Measurements from ENCODE around the gene TMEM164. TPM values are rescaled to one million over a fixed set of nuclear protein-coding genes. Genes with fewer than 3 reads are reported as not detected.

TMEM164 gene
- polyA plus RNA-seq, 1 donor = 44.6 TPM

DNA sequence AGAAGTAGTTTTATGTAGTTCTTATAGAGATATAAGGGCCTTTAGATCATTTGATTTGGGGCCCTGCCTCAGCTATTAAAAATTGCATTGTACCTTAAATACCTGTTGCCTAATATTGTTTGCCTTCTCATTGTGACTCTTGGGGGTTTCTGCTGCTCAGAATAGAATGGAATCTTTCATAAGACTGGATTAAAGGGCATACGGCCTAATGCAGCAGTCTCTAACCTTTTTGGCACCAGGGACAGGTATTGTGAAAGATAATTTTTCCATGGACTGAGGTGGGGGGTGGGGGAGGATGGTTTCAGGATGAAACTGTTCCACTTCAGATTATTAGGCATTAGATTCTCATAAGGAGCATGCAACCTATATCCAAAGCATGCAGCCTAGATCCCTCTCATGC is 46.2 kb downstream of the TMEM164 start:
- DNase-seq = no peak
- WGBS (ENCODE audit: insufficient coverage, low lambda C conversion rate) = no CpG with 5 or more reads among the region's 1 CpG
- no peaks in the 10 kb centered on the region for H3K4me1 ChIP-seq (ENCODE audit: control insufficient read depth, insufficient read depth, low read length)
- no peak overlapping the region for H3K27ac ChIP-seq (ENCODE audit: low read length)
- H3K4me3 ChIP-seq (ENCODE audit: low read length) = no peak overlapping the region
- no peaks in the 10 kb centered on the region for H3K36me3 ChIP-seq (ENCODE audit: control insufficient read depth, insufficient read depth, low read length)
- H3K27me3 ChIP-seq (ENCODE audit: control insufficient read depth, insufficient read depth, low read length) = no peaks in the 10 kb centered on the region
- no peaks in the 10 kb centered on the region for H3K9me3 ChIP-seq (ENCODE audit: control insufficient read depth, low read depth, low read length)

DNA sequence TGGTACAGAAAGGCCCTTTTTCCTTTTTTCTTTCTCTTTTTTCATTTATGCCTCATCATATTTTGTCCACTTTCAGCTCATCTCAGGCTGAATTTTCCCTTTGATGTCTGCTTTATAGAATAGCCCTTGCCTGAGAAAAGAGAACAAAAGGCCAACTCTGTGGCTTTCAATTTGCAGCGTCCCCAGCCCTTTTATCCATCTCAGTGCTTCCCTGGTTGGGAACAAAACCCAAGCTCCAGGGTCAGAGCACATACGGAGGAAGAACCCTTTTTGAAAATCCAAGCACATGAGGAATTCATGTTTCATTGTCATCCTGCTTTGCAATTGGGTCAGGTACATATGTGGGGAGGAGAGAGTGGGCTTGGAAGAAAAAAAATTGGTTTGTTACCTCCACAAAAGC is 47.5 kb downstream of the TMEM164 start:
- WGBS (ENCODE audit: insufficient coverage, low lambda C conversion rate) = no CpG with 5 or more reads among the region's 2 CpGs
- no peaks in the 10 kb centered on the region for H3K27me3 ChIP-seq (ENCODE audit: control insufficient read depth, insufficient read depth, low read length)
- H3K36me3 ChIP-seq (ENCODE audit: control insufficient read depth, insufficient read depth, low read length) = peaks cover 3% of the 10 kb centered on the region
- no peak overlapping the region for H3K27ac ChIP-seq (ENCODE audit: low read length)
- no peak for DNase-seq
- no peaks in the 10 kb centered on the region for H3K9me3 ChIP-seq (ENCODE audit: control insufficient read depth, low read depth, low read length)
- no peak overlapping the region for H3K4me3 ChIP-seq (ENCODE audit: low read length)
- H3K4me1 ChIP-seq (ENCODE audit: control insufficient read depth, insufficient read depth, low read length) = no peaks in the 10 kb centered on the region

DNA sequence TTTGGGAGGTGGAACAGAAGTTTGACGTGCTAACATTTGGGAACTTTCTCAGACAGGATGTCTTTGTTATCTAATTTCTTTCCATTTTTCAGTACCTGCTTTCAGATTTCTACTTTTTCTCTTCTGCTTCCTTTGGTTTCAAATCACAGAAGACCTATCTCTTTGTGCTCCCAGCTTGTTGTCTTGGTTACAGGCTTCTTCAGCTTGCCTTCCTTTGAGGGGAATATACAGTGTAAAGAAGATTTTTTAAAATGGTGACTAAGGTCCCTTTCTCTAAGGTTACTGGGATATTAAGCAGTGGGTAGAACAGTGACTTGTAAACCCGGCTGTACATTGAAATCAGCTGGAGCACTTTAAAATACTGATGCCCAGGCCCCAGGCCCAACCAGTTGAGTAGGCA is 48.0 kb downstream of the TMEM164 start:
- Histone ChIP-seq H3K4me1 (ENCODE audit: control insufficient read depth, insufficient read depth, low read length) (no peaks in the 10 kb centered on the region), H3K27ac (ENCODE audit: low read length) (no peak overlapping the region), H3K4me3 (ENCODE audit: low read length) (no peak overlapping the region), H3K9me3 (ENCODE audit: control insufficient read depth, low read depth, low read length) (no peaks in the 10 kb centered on the region), H3K36me3 (ENCODE audit: control insufficient read depth, insufficient read depth, low read length) (peaks cover 3% of the 10 kb centered on the region), H3K27me3 (ENCODE audit: control insufficient read depth, insufficient read depth, low read length) (no peaks in the 10 kb centered on the region)
- no CpG with 5 or more reads among the region's 2 CpGs for WGBS (ENCODE audit: insufficient coverage, low lambda C conversion rate)
- no peak for DNase-seq

DNA sequence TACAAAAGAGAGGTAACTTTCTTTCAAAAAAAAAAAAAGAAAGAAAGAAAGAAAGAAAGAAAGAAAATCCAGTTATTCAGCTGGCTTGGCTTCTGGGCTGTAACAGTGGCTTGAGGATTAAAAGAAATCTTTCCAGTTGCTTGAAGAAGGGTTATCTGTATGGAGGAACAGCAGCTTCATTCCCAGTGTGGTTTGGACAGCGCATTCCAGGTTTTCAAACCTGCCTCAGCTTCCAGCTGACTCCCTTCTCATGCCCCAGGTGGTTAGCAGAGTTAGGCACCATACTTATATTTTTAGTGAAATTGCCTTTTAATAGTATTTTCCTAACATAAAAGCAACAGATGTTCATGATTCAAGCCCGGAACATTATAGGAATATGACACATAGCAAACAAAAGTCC is 48.6 kb downstream of the TMEM164 start:
- Histone ChIP-seq H3K27ac (ENCODE audit: low read length) (no peak overlapping the region), H3K27me3 (ENCODE audit: control insufficient read depth, insufficient read depth, low read length) (no peaks in the 10 kb centered on the region), H3K36me3 (ENCODE audit: control insufficient read depth, insufficient read depth, low read length) (peaks cover 3% of the 10 kb centered on the region), H3K4me3 (ENCODE audit: low read length) (no peak overlapping the region), H3K9me3 (ENCODE audit: control insufficient read depth, low read depth, low read length) (no peaks in the 10 kb centered on the region), H3K4me1 (ENCODE audit: control insufficient read depth, insufficient read depth, low read length) (no peaks in the 10 kb centered on the region)
- no CpG with 5 or more reads among the region's 2 CpGs for WGBS (ENCODE audit: insufficient coverage, low lambda C conversion rate)
- no peak for DNase-seq

DNA sequence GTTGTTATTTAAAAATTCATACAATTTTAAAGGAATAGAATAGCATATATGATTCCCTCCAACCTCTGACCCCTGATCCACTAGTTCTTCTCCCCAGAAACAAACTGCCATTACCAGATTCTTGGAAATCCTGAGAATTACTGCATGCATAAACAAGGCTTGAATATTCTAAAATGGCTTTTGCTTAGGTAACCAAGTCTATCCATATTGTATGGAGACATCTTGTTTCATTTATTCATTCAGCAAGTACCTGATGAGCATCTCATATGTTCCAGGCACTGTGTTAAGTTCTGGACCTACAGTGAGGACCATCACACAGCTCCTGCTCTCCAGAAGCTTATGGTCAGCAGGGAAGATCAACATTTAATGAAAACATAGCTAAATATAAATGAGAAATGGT is 49.4 kb downstream of the TMEM164 start:
- no peak overlapping the region for H3K27ac ChIP-seq (ENCODE audit: low read length)
- H3K4me3 ChIP-seq (ENCODE audit: low read length) = no peak overlapping the region
- peaks cover 3% of the 10 kb centered on the region for H3K36me3 ChIP-seq (ENCODE audit: control insufficient read depth, insufficient read depth, low read length)
- H3K4me1 ChIP-seq (ENCODE audit: control insufficient read depth, insufficient read depth, low read length) = no peaks in the 10 kb centered on the region
- no peaks in the 10 kb centered on the region for H3K27me3 ChIP-seq (ENCODE audit: control insufficient read depth, insufficient read depth, low read length)
- no peaks in the 10 kb centered on the region for H3K9me3 ChIP-seq (ENCODE audit: control insufficient read depth, low read depth, low read length)
- DNase-seq = no peak

DNA sequence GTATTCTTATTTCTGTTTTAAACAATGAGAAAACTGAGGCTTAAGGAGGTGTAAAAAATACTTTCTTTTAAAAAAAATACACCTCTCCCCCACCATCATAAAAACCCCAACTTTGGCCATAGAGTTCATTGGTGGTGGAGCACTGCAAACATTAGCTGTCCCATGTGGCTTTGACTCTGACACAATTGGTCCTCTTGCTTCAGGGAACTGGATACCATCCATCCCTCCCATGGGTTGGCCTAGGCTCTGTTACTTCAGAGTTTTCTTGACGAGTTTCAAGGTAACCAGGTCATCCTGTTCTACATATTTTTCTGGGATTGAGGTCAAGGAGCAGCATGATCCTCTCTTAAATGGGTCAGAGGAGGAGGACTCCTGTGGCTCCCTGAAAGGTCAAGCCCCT is 50.5 kb downstream of the TMEM164 start:
- Histone ChIP-seq H3K9me3 (ENCODE audit: control insufficient read depth, low read depth, low read length) (no peaks in the 10 kb centered on the region), H3K27me3 (ENCODE audit: control insufficient read depth, insufficient read depth, low read length) (no peaks in the 10 kb centered on the region), H3K4me1 (ENCODE audit: control insufficient read depth, insufficient read depth, low read length) (no peaks in the 10 kb centered on the region), H3K27ac (ENCODE audit: low read length) (no peak overlapping the region), H3K36me3 (ENCODE audit: control insufficient read depth, insufficient read depth, low read length) (peaks cover 3% of the 10 kb centered on the region), H3K4me3 (ENCODE audit: low read length) (no peak overlapping the region)
- no CpG with 5 or more reads among the region's 1 CpG for WGBS (ENCODE audit: insufficient coverage, low lambda C conversion rate)
- no peak for DNase-seq

DNA sequence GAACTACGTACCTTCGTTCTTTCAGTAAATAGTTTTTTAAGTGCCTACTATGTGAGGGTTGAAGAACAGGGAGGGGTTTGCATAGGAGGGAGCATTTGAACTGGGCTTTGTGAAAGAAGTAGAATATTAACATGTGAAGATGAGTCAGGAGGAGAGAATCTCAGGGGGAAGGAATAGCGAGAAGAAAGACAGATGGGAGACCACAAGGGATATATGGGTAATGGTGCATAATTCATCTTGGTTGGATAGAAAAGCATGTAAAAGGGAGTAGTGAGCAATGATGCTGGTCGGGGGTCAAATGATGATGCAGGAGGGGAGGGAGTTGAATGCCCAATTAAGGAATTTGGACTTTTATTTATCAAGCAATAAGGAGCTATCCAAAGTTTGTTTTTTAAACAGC is 52.7 kb downstream of the TMEM164 start:
- WGBS (ENCODE audit: insufficient coverage, low lambda C conversion rate) = no CpG with 5 or more reads among the region's 4 CpGs
- DNase-seq = no peak
- Histone ChIP-seq H3K9me3 (ENCODE audit: control insufficient read depth, low read depth, low read length) (no peaks in the 10 kb centered on the region), H3K27me3 (ENCODE audit: control insufficient read depth, insufficient read depth, low read length) (no peaks in the 10 kb centered on the region), H3K36me3 (ENCODE audit: control insufficient read depth, insufficient read depth, low read length) (peaks cover 3% of the 10 kb centered on the region), H3K27ac (ENCODE audit: low read length) (no peak overlapping the region), H3K4me3 (ENCODE audit: low read length) (no peak overlapping the region), H3K4me1 (ENCODE audit: control insufficient read depth, insufficient read depth, low read length) (no peaks in the 10 kb centered on the region)

DNA sequence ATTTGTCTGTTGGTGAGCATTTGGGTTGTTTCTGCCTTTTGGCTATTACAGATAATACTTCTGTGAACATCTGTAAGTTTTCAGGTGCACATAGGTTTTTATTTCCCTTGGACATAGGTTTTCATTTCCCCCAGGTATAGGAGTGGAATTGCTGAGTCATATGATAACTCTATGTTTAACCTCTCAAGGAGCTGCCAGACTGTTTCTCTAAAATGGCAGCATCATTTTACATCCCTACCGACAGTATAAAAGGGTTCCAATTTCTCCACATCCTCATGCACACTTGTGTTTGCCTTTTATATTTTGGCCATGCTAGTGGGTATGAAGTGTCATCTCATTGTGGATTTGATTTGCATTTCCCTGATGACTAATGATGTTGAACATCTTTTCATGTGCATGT is 53.5 kb downstream of the TMEM164 start:
- no peak for DNase-seq
- Histone ChIP-seq H3K36me3 (ENCODE audit: control insufficient read depth, insufficient read depth, low read length) (peaks cover 3% of the 10 kb centered on the region), H3K9me3 (ENCODE audit: control insufficient read depth, low read depth, low read length) (no peaks in the 10 kb centered on the region), H3K27me3 (ENCODE audit: control insufficient read depth, insufficient read depth, low read length) (no peaks in the 10 kb centered on the region), H3K4me3 (ENCODE audit: low read length) (no peak overlapping the region), H3K4me1 (ENCODE audit: control insufficient read depth, insufficient read depth, low read length) (no peaks in the 10 kb centered on the region), H3K27ac (ENCODE audit: low read length) (no peak overlapping the region)
- WGBS (ENCODE audit: insufficient coverage, low lambda C conversion rate) = no CpG with 5 or more reads among the region's 1 CpG

DNA sequence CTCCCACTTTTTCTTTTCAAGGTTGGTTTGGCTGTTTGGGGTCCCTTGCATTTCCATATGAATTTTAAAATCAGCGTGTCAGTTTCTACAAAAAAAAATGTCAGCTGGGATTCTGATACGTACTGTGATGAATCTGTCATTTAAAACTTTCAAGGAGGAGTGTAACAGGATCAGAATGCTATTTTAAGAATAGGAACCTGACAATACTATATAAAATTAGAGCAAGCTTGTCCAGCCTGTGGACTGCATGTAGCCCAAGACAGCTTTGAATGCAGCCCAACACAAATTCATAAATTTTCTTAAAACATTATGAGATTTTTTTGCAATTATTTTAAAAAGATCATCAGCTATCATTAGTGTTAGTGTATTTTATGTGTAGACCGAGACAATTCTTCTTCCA is 56.5 kb downstream of the TMEM164 start:
- DNase-seq = no peak
- no peaks in the 10 kb centered on the region for H3K9me3 ChIP-seq (ENCODE audit: control insufficient read depth, low read depth, low read length)
- peaks cover 3% of the 10 kb centered on the region for H3K36me3 ChIP-seq (ENCODE audit: control insufficient read depth, insufficient read depth, low read length)
- H3K4me3 ChIP-seq (ENCODE audit: low read length) = no peak overlapping the region
- no peaks in the 10 kb centered on the region for H3K4me1 ChIP-seq (ENCODE audit: control insufficient read depth, insufficient read depth, low read length)
- H3K27ac ChIP-seq (ENCODE audit: low read length) = no peak overlapping the region
- WGBS (ENCODE audit: insufficient coverage, low lambda C conversion rate) = 80% methylated on average over 1 of the region's 3 CpGs
- H3K27me3 ChIP-seq (ENCODE audit: control insufficient read depth, insufficient read depth, low read length) = no peaks in the 10 kb centered on the region

DNA sequence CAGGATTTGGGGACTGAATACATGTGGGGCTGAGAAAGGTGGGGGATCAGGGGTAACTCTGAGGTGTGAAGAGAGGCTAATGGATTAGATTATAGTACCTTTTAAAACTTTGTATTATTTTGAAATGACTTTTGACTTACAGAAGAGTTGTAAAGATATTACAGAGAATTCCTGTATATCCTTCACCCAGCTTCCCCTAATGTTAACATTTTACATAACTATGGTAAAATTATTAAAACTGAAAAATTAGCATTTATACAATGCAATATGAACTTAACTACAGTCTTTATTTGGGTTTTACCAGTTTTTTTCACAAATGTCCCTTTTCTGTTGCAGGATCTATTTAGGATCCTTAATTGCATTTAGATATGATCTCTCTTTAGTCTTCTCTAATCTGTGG is 57.4 kb downstream of the TMEM164 start:
- Histone ChIP-seq H3K9me3 (ENCODE audit: control insufficient read depth, low read depth, low read length) (no peaks in the 10 kb centered on the region), H3K27ac (ENCODE audit: low read length) (no peak overlapping the region), H3K4me3 (ENCODE audit: low read length) (no peak overlapping the region), H3K36me3 (ENCODE audit: control insufficient read depth, insufficient read depth, low read length) (no peaks in the 10 kb centered on the region), H3K4me1 (ENCODE audit: control insufficient read depth, insufficient read depth, low read length) (no peaks in the 10 kb centered on the region), H3K27me3 (ENCODE audit: control insufficient read depth, insufficient read depth, low read length) (no peaks in the 10 kb centered on the region)
- DNase-seq = no peak

DNA sequence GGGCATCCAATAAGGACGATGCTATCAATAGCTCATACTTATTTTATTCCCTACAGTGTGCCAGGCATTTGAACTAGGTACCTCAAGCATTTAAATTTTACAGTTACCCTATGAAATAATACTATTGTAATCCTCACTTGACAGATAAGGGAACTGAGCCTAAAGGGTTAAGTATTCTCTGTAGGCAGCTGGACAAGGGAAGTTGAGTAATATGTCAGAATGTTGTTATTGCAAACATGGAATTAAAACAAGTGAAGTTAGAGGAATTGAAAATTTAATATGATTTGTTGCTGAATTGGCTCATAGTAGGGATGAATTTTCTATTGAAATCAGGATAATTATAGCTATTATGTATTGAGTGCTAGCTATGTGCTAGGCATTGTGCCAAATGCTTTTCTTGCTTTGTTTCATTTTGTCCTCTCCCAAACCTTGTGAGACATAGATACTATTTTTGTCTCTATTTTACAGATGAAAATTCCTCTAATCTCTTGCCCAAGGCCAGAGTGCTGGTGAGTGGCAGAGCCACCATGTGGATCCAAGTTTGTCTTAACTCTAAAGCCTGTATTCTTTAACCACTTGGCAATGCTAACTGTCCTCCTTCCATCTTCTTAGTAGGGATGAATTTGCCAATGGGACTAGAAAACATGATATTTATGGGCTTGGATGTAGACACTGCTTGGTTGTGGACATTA is 58.1 kb downstream of the TMEM164 start:
- H3K36me3 ChIP-seq (ENCODE audit: control insufficient read depth, insufficient read depth, low read length) = no peaks in the 10 kb centered on the region
- H3K4me1 ChIP-seq (ENCODE audit: control insufficient read depth, insufficient read depth, low read length) = no peaks in the 10 kb centered on the region
- no peaks in the 10 kb centered on the region for H3K27me3 ChIP-seq (ENCODE audit: control insufficient read depth, insufficient read depth, low read length)
- no peak for DNase-seq
- no peak overlapping the region for H3K4me3 ChIP-seq (ENCODE audit: low read length)
- no CpG with 5 or more reads among the region's 1 CpG for WGBS (ENCODE audit: insufficient coverage, low lambda C conversion rate)
- H3K9me3 ChIP-seq (ENCODE audit: control insufficient read depth, low read depth, low read length) = no peaks in the 10 kb centered on the region
- no peak overlapping the region for H3K27ac ChIP-seq (ENCODE audit: low read length)
